Measurements from ENCODE around the gene ERO1B.

GRCh38 chr1:236273358-236273757, 8.4 kb downstream of the ERO1B start:
- TF ChIP-seq POLR2AphosphoS5 (IDR thresholded peaks at IDR 0.05; ENCODE audit: borderline replicate concordance, low read depth, low read length) (no peak), EZH2 (IDR thresholded peaks at IDR 0.05) (no peak)

Data from SK-N-MC (cell line).